ES-I3 (cell line): ENCODE data around the gene RAPGEFL1.

Experiments used
- H3K36me3 ChIP-seq: 2 replicates; pipeline ENCODE4 v1.6.1; 2013; ENCODE audit warnings: mild to moderate bottlenecking, low read length, control low read depth, moderate library complexity; ENCODE audit not compliant: insufficient read depth
- H3K4me1 ChIP-seq: 2 replicates; pipeline ENCODE4 v1.6.1; 2013; ENCODE audit warnings: mild to moderate bottlenecking, control low read depth, low read length; ENCODE audit not compliant: insufficient read depth
- H3K9ac ChIP-seq: 2 replicates; pipeline ENCODE4 v1.6.1; 2013; ENCODE audit warnings: low read depth, mild to moderate bottlenecking, low read length, moderate library complexity
- H3K9me3 ChIP-seq: 2 replicates; pipeline ENCODE4 v1.6.1; 2013; ENCODE audit warnings: mild to moderate bottlenecking, low read length, moderate library complexity; ENCODE audit not compliant: control insufficient read depth, insufficient read depth

RAPGEFL1 gene

GRCh38 chr17:40158438-40159013 is 18.7 kb upstream of the RAPGEFL1 start:
- Histone ChIP-seq H3K9ac (no peak overlapping the region), H3K9me3 (no peaks in the 10 kb centered on the region), H3K36me3 (peaks cover 2% of the 10 kb centered on the region; the same call in 1 of the 2 replicates), H3K4me1 (no peaks in the 10 kb centered on the region)

- Histone ChIP-seq H3K9ac (no peak overlapping the region), H3K36me3 (peaks cover 6% of the 10 kb centered on the region; the same call in 1 of the 2 replicates), H3K4me1 (no peaks in the 10 kb centered on the region), H3K9me3 (no peaks in the 10 kb centered on the region)
Measured at GRCh38 chr17:40159456-40159855, 17.8 kb upstream of the RAPGEFL1 start.

DNA sequence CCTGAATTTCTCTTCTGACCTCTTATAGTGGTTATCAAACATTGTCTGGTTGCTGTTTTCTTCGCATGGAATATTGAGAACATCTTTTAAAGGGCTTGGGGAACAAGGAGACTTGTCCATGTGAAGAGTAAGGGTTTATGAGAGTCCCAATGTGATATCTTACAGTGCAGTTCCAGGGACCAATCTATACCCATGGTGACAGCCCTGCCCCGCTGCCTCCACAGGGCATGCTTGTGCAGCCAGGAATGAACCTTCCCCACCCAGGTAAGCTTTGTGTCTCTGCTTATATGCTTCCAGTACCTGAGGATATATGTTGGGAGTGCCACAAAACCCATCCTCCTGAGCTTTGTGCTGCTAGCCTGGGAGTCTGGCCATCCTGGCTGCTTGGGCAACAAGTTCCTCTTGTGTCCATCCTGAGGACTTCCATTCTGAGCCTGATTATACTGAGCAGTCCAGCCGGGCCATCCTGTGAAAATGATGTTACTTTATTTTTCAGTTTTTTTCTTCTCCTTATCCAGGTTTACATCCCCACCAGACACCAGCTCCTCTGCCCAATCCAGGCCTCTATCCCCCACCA is 9.5 kb upstream of the RAPGEFL1 start:
- H3K4me1 ChIP-seq, result peaks cover 6% of the 10 kb centered on the region
- H3K36me3 ChIP-seq, result peaks cover 52% of the 10 kb centered on the region
- no peaks in the 10 kb centered on the region for H3K9me3 ChIP-seq
- no peak overlapping the region for H3K9ac ChIP-seq

- Histone ChIP-seq H3K36me3 (peaks cover 52% of the 10 kb centered on the region), H3K9ac (no peak overlapping the region), H3K9me3 (no peaks in the 10 kb centered on the region; the same call in 1 of the 2 replicates), H3K4me1 (peaks cover 6% of the 10 kb centered on the region)
Measured at GRCh38 chr17:40168262-40168832, 8.9 kb upstream of the RAPGEFL1 start.

DNA sequence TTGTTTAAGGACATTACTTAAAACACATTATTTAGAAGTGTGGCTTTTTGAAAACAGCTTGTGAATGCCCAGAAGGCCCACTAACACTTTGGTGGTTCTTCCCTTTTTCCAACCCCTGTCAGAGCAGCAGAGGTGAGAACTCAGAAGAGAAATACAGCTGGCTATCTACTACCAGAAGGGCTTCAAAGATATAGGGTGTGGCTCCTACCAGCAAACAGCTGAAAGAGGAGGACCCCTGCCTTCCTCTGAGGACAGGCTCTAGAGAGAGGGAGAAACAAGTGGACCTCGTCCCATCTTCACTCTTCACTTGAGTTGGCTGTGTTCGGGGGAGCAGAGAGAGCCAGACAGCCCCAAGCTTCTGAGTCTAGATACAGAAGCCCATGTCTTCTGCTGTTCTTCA is 6.9 kb upstream of the RAPGEFL1 start:
- H3K4me1 ChIP-seq, result peaks cover 6% of the 10 kb centered on the region
- no peak overlapping the region for H3K9ac ChIP-seq
- H3K9me3 ChIP-seq, result no peaks in the 10 kb centered on the region; the same call in 1 of the 2 replicates
- H3K36me3 ChIP-seq, result peaks cover 44% of the 10 kb centered on the region

- Histone ChIP-seq H3K9me3 (no peaks in the 10 kb centered on the region; the same call in 1 of the 2 replicates), H3K36me3 (peaks cover 41% of the 10 kb centered on the region), H3K4me1 (peaks cover 7% of the 10 kb centered on the region), H3K9ac (no peak overlapping the region)
Measured at GRCh38 chr17:40171750-40172149, 5.5 kb upstream of the RAPGEFL1 start.

- no peak overlapping the region for H3K9ac ChIP-seq
- peaks cover 33% of the 10 kb centered on the region for H3K36me3 ChIP-seq
- peaks cover 5% of the 10 kb centered on the region; the same call in 1 of the 2 replicates for H3K4me1 ChIP-seq
- H3K9me3 ChIP-seq, result no peaks in the 10 kb centered on the region; the same call in 1 of the 2 replicates
Measured at GRCh38 chr17:40173091-40173777, 4.0 kb upstream of the RAPGEFL1 start.

- Histone ChIP-seq H3K9ac (no peak overlapping the region), H3K36me3 (peaks cover 30% of the 10 kb centered on the region), H3K4me1 (peaks cover 4% of the 10 kb centered on the region; the same call in 1 of the 2 replicates), H3K9me3 (no peaks in the 10 kb centered on the region; the same call in 1 of the 2 replicates)
Measured at GRCh38 chr17:40173778-40174135, 3.5 kb upstream of the RAPGEFL1 start.

DNA sequence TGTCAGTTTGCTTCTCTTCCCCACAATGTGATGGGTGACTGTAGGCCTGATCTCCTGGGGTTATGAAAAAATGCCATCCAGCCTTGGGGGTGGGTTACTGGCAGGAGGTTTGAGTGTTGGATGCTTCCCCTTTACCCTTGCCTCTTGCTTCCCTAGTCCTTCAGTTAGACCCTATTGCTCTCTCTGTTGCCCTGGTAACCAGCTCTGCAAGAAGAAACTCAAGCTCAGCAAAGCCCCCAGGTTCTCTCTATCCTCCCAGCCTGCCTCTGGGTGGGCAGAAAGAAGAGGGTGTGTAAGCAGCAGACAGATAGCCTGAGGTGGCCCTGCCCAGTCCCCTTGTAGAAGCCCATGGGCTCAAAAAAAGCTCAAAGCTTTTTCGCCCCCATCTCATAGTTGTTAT is 2.8 kb upstream of the RAPGEFL1 start:
- Histone ChIP-seq H3K9me3 (no peaks in the 10 kb centered on the region; the same call in 1 of the 2 replicates), H3K4me1 (peaks cover 5% of the 10 kb centered on the region; the same call in 1 of the 2 replicates), H3K36me3 (peaks cover 23% of the 10 kb centered on the region), H3K9ac (no peak overlapping the region)

GRCh38 chr17:40175928-40176753 is 1.1 kb upstream of the RAPGEFL1 start:
- no peak overlapping the region for H3K9ac ChIP-seq
- H3K36me3 ChIP-seq, result peaks cover 11% of the 10 kb centered on the region
- peaks cover 17% of the 10 kb centered on the region for H3K4me1 ChIP-seq
- H3K9me3 ChIP-seq, result no peaks in the 10 kb centered on the region; the same call in 1 of the 2 replicates

DNA sequence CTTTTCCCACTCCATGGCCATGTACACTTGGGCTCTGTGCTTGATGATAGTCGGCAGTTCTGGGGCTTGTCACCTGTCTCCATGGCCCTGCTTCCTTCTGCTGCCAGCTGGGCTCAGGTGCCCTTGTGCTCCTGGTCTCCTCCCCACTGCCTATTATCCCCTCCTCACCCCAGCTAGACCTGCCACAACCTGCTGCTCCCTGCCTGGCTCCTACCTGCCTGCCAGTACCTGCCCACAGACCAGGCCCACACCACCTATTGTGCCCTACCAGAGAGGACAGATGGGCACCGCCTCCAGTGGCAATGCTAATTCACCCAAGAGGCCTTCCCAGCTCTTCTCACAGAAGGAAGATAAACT is 538 bp upstream of the RAPGEFL1 start:
- Histone ChIP-seq H3K4me1 (peaks cover 17% of the 10 kb centered on the region), H3K36me3 (peaks cover 5% of the 10 kb centered on the region; the same call in 1 of the 2 replicates), H3K9me3 (no peaks in the 10 kb centered on the region; the same call in 1 of the 2 replicates), H3K9ac (no peak overlapping the region; the same call in 1 of the 2 replicates)

DNA sequence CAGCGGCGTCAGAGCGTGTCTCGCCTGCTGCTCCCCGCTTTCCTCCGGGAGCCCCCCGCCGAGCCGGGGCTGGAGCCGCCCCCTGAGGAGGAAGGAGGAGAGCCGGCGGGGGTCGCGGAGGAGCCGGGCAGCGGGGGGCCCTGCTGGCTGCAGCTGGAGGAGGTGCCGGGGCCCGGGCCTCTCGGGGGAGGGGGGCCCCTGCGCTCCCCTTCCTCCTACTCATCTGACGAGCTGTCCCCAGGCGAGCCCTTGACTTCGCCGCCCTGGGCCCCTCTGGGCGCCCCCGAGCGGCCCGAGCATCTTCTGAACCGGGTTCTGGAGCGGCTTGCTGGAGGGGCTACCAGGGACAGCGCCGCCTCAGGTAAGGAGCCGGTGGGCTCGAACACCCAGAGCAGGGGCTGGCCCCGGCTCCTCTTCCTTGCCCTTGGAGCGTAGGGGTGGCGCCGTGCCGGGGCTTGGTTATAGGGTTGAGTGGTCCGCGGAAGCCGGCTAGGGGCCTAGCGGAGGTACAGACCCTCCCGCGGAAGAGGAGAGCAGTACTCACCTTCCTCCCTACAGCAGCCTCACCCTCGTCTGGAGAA is 841 bp downstream of the RAPGEFL1 start:
- Histone ChIP-seq H3K9me3 (no peaks in the 10 kb centered on the region; the same call in 1 of the 2 replicates), H3K9ac (peak overlapping the region; percentile 40; the same call in 1 of the 2 replicates), H3K4me1 (peaks cover 17% of the 10 kb centered on the region), H3K36me3 (no peaks in the 10 kb centered on the region)

GRCh38 chr17:40178660-40179059 is 1.4 kb downstream of the RAPGEFL1 start:
- H3K4me1 ChIP-seq, result peaks cover 17% of the 10 kb centered on the region
- no peaks in the 10 kb centered on the region for H3K9me3 ChIP-seq
- H3K36me3 ChIP-seq, result no peaks in the 10 kb centered on the region
- no peak overlapping the region; the same call in 1 of the 2 replicates for H3K9ac ChIP-seq
